ENCODE results near the gene MGAT1. TPM values are rescaled to one million over a fixed set of nuclear protein-coding genes. Genes with fewer than 3 reads are reported as not detected.

MGAT1 gene
- polyA plus RNA-seq, 2 of the 4 experiments (the other 2 are of a cell fraction): 53.0 to 61.8 TPM

- no peak overlapping the region for H3K27ac ChIP-seq
- no peak for FAIRE-seq
- peak; percentile 51 to 54; a peak in 4 of 6 replicates for ATAC-seq
- H3K4me2 ChIP-seq: peak overlapping the region; percentile 23; the same call in 1 of the 3 replicates
- POLR2A ChIA-PET: interaction anchor here (3.8 kb wide), 1 partner anchor 15 kb away, joined by 14 read pairs; no protein-coding TSS in a partner anchor
- no peak for TF ChIP-seq JUN (IDR thresholded peaks at IDR 0.05)
- H3K4me1 ChIP-seq: peaks cover 25% of the 10 kb centered on the region
- WGBS (ENCODE audit: missing lambda C conversion rate): 75% methylated on average over 3 of the region's 3 CpGs
- H3K4me3 ChIP-seq: no peak overlapping the region
- H3K9me3 ChIP-seq: no peaks in the 10 kb centered on the region
- CTCF ChIA-PET: interaction anchor here (0.6 to 2.1 kb wide), 5 partner anchors 10 to 1262 kb away, joined by 3 to 10 read pairs (median 5); no protein-coding TSS in a partner anchor
- DNase-seq (ENCODE audit: low read depth in 1 of 2, low spot score in 1 of 2): no peak
Measured at GRCh38 chr5:180825768-180826525, 23.3 kb upstream of the MGAT1 start.

- TF ChIP-seq SREBF2 (IDR thresholded peaks at IDR 0.05) (no peak), HOXB5 (CRISPR knock-in tag; IDR thresholded peaks at IDR 0.05) (no peak), KDM5A (IDR thresholded peaks at IDR 0.05) (no peak), HEYL (CRISPR knock-in tag; IDR thresholded peaks at IDR 0.05) (no peak), POLR2AphosphoS2 (conservative IDR thresholded peaks at IDR 0.05; ENCODE audit: low read length) (no peak), PBX3 (IDR thresholded peaks at IDR 0.05) (no peak), RNF2 (IDR thresholded peaks at IDR 0.05; ENCODE audit: borderline replicate concordance, low read depth) (no peak), BCL3 (IDR thresholded peaks at IDR 0.05) (no peak), CTCF (IDR thresholded peaks at IDR 0.05) (no peak), EP300 (IDR thresholded peaks at IDR 0.05) (no peak), CBX8 (IDR thresholded peaks at IDR 0.05) (no peak), NR3C1 (IDR thresholded peaks at IDR 0.05) (no peak), SMC3 (IDR thresholded peaks at IDR 0.05) (no peak), KDM1A (IDR thresholded peaks at IDR 0.05; ENCODE audit: low read depth) (no peak), MAX (IDR thresholded peaks at IDR 0.05) (no peak), NFE2L2 (conservative IDR thresholded peaks at IDR 0.05; ENCODE audit: low read length) (no peak), MYC (IDR thresholded peaks at IDR 0.05; ENCODE audit: borderline replicate concordance, low read length) (no peak), BHLHE40 (IDR thresholded peaks at IDR 0.05; ENCODE audit: low read depth, low read length) (no peak), JUN (IDR thresholded peaks at IDR 0.05) (no peak)
- peaks cover 17% of the 10 kb centered on the region; the same call in 2 of the 3 replicates for H3K4me1 ChIP-seq
- FAIRE-seq (no peak), ATAC-seq (no peak), DNase-seq (ENCODE audit: low read depth in 1 of 2, low spot score in 1 of 2) (no peak)
- POLR2A ChIA-PET: interaction anchor here (0.5 to 3.8 kb wide), 2 partner anchors 14 to 35 kb away, joined by 5 to 14 read pairs; no protein-coding TSS in a partner anchor
- CTCF ChIA-PET: interaction anchor here (2.1 kb wide), 1 partner anchor 40 kb away, joined by 6 read pairs; no protein-coding TSS in a partner anchor
- no peak overlapping the region for H3K27ac ChIP-seq
- no peak overlapping the region for H3K4me3 ChIP-seq
- no peaks in the 10 kb centered on the region for H3K9me3 ChIP-seq
- H3K4me2 ChIP-seq: no peak overlapping the region
- WGBS (ENCODE audit: missing lambda C conversion rate): 78% methylated on average over 10 of the region's 10 CpGs
Measured at GRCh38 chr5:180824630-180825476, 22.2 kb upstream of the MGAT1 start.

All from A549 (cell line).